Mucosa of descending colon (tissue), 3 donors: ENCODE results near the gene IGSF3. TPM values are rescaled to one million over a fixed set of nuclear protein-coding genes. Genes with fewer than 3 reads are reported as not detected.
"Not testable (repeated sequence)": the region's sequence is repeated elsewhere in the genome, so short reads cannot be mapped to it uniquely, and the experiment has no call there.

ENCODE experiments used
- ATAC-seq: fragments of 200-7000 bp; cut with Tn5 transposase; one replicate; pipeline ENCODE4 v1.9.1; 2020; ENCODE audit warnings: mild to moderate bottlenecking, moderate library complexity
- DNase-seq, 3 donors: peaks; one replicate each; pipeline ENCODE4 v3.0.0-alpha.2; 2020
- H3K36me3 ChIP-seq: fragments of 200-600 bp; one replicate; pipeline ENCODE4 v1.8.0; 2021; ENCODE audit warnings: low read depth, mild to moderate bottlenecking
- H3K4me1 ChIP-seq: fragments of 200-600 bp; one replicate; pipeline ENCODE4 v1.8.0; 2021; ENCODE audit warnings: low read depth, mild to moderate bottlenecking
- H3K4me3 ChIP-seq: fragments of 200-600 bp; one replicate; pipeline ENCODE4 v1.8.0; 2021; ENCODE audit warnings: mild to moderate bottlenecking
- H3K9me3 ChIP-seq: fragments of 200-600 bp; one replicate; pipeline ENCODE4 v1.8.0; 2021; ENCODE audit warnings: mild to moderate bottlenecking
- CTCF ChIP-seq: fragments of 200-600 bp; IDR thresholded peaks from one replicate; pipeline ENCODE4 v1.8.0; 2022; ENCODE audit warnings: antibody characterized with exemption, mild to moderate bottlenecking
- intact Hi-C, 2 donors: fragments of 100-400 bp; cut with DNase I in 1 of 2; cut with micrococcal nuclease in 1 of 2; formaldehyde crosslinking; loops; one replicate each; pipeline versions ENCODE4 v1.11.0 to v1.11.1; 2022; cut with DNase I, micrococcal nuclease
- total RNA-seq, 3 donors: library from RNA; stranded (reverse); fragmentation: NEBNext Ultra II Directional in 2 of 3; extraction: Animal tissue kit (Norgen Biotek cat#: 25700) in 2 of 3; gene quantifications; one replicate each; pipeline versions ENCODE4 v1.2.1 to v1.2.4, GENCODE V29; 2021 to 2023
- donor health status: DM: no; HTN: no; CAD: no; lungs with moderate emphysema.
- donor health status: DM: no; HTN: no; CAD: no.
- donor health status: DM: no; HTN: yes; CAD: no.

The IGSF3 gene
- total RNA-seq, 3 donors from 2014 or later: 20.9 to 35.4 (median 27.4) TPM

GRCh38 chr1:116569381-116569670 is 98.2 kb downstream of the IGSF3 start:
- H3K9me3 ChIP-seq: no peaks in the 10 kb centered on the region
- intact Hi-C loops: no loop called here
- H3K36me3 ChIP-seq: no peaks in the 10 kb centered on the region
- no peak overlapping the region for H3K4me3 ChIP-seq
- no peak for TF ChIP-seq CTCF
- ATAC-seq (no peak), DNase-seq (no peak)
- peaks cover 13% of the 10 kb centered on the region for H3K4me1 ChIP-seq

GRCh38 chr1:116568662-116569380 is 98.7 kb downstream of the IGSF3 start:
- Histone ChIP-seq H3K4me1 (peaks cover 13% of the 10 kb centered on the region), H3K4me3 (no peak overlapping the region), H3K9me3 (no peaks in the 10 kb centered on the region), H3K36me3 (no peaks in the 10 kb centered on the region)
- DNase-seq (no peak), ATAC-seq (no peak)
- no peak for TF ChIP-seq CTCF
- intact Hi-C loops: no loop called here

GRCh38 chr1:116567790-116568661 is 99.5 kb downstream of the IGSF3 start:
- Histone ChIP-seq H3K36me3 (no peaks in the 10 kb centered on the region), H3K9me3 (no peaks in the 10 kb centered on the region), H3K4me3 (no peak overlapping the region), H3K4me1 (peaks cover 13% of the 10 kb centered on the region)
- ATAC-seq (no peak), DNase-seq (no peak)
- intact Hi-C loops: no loop called here
- no peak for TF ChIP-seq CTCF

- intact Hi-C loops: no loop called here
- ATAC-seq: no peak
Observed at GRCh38 chr1:116565222-116565621, 102.3 kb downstream of the IGSF3 start.

GRCh38 chr1:116564426-116564825 is 103.1 kb downstream of the IGSF3 start:
- H3K9me3 ChIP-seq: no peaks in the 10 kb centered on the region
- no peaks in the 10 kb centered on the region for H3K36me3 ChIP-seq
- intact Hi-C loops: no loop called here
- H3K4me3 ChIP-seq: no peak overlapping the region
- no peak for TF ChIP-seq CTCF
- H3K4me1 ChIP-seq: peaks cover 6% of the 10 kb centered on the region
- ATAC-seq (no peak), DNase-seq (no peak)

More at GRCh38 chr1:116565222-116565621, 102.3 kb downstream of the IGSF3 start:
- Histone ChIP-seq H3K9me3 (no peaks in the 10 kb centered on the region), H3K4me1 (peaks cover 10% of the 10 kb centered on the region), H3K36me3 (no peaks in the 10 kb centered on the region), H3K4me3 (no peak overlapping the region)
- DNase-seq: no peak
- TF ChIP-seq CTCF: no peak

- H3K36me3 ChIP-seq, H3K4me3 ChIP-seq, DNase-seq, intact Hi-C loops, ATAC-seq, H3K4me1 ChIP-seq, H3K9me3 ChIP-seq: not testable (repeated sequence)
Observed at GRCh38 chr1:116562465-116562864, 105.1 kb downstream of the IGSF3 start.
